Neural cell (in vitro differentiated cells): ENCODE data around the gene S1PR3.

Source experiments
- CTCF ChIP-seq: fragments of 450-650 bp; IDR thresholded peaks from 2 replicates; pipeline ENCODE4 v1.5.1; 2014; ENCODE audit warnings: antibody characterized with exemption, mild to moderate bottlenecking, moderate library complexity; ENCODE audit not compliant: poor library complexity, severe bottlenecking
- EP300 ChIP-seq: fragments of 450-650 bp; conservative IDR thresholded peaks from 2 replicates; pipeline ENCODE4 v1.6.1; 2014; ENCODE audit warnings: antibody characterized with exemption, mild to moderate bottlenecking, moderate library complexity; ENCODE audit not compliant: poor library complexity, severe bottlenecking
- EZH2 ChIP-seq: fragments of 200-600, 300-800 bp; shearing (Covaris generic), sonication (generic); IDR thresholded peaks from 2 replicates; pipeline ENCODE4 v1.6.1; 2014; ENCODE audit warnings: antibody characterized with exemption, low read length, borderline replicate concordance, mild to moderate bottlenecking; ENCODE audit not compliant: insufficient read depth, poor library complexity, severe bottlenecking
- POLR2AphosphoS5 ChIP-seq: IDR thresholded peaks from 2 replicates; pipeline ENCODE4 v1.6.1; 2012
- SMC3 ChIP-seq: fragments of 450-650 bp; conservative IDR thresholded peaks from 2 replicates; pipeline ENCODE4 v1.6.1; 2014; ENCODE audit warnings: antibody characterized with exemption, mild to moderate bottlenecking, moderate library complexity; ENCODE audit not compliant: poor library complexity
- TAF1 ChIP-seq: IDR thresholded peaks from 2 replicates; pipeline ENCODE4 v1.6.1; 2012; ENCODE audit warnings: low read depth

GRCh38 chr9:88996046-88996920 lies 5.0 kb downstream of the S1PR3 start:
- TF ChIP-seq POLR2AphosphoS5 (no peak), CTCF (no peak), TAF1 (no peak), EP300 (no peak), SMC3 (no peak), EZH2 (no peak)
